ENCODE results near the gene PYROXD2. TPM values are rescaled to one million over a fixed set of nuclear protein-coding genes. Genes with fewer than 3 reads are reported as not detected.

Gene PYROXD2
- total and polyA plus RNA-seq, 10 of the 15 experiments (the other 5 are each of a cell fraction or from before 2014, with no cell fraction given) = 4.8 to 15.8 (median 11.1) TPM

- Histone ChIP-seq H3K27me3 (replicated peaks in 1 of 2; ENCODE audit: control insufficient read depth in 2 of 2, insufficient read depth in 2 of 2, low read length in 1 of 2) (no peaks in the 10 kb centered on the region), H3K79me2 (ENCODE audit: control insufficient read depth, insufficient read depth, low read length) (no peaks in the 10 kb centered on the region), H3K4me2 (ENCODE audit: control insufficient read depth, insufficient read depth) (peak overlapping the region; percentile 74), H3K4me3 (no peak overlapping the region), H3K9me3 (replicated peaks; ENCODE audit: control insufficient read depth, insufficient read depth, low read length) (peaks cover 13% of the 10 kb centered on the region), H4K20me1 (ENCODE audit: control insufficient read depth, insufficient read depth) (no peaks in the 10 kb centered on the region), H2AFZ (ENCODE audit: control insufficient read depth, low read depth, low read length) (peak overlapping the region; percentile 52), H3K36me3 (ENCODE audit: control insufficient read depth in 2 of 2, insufficient read depth in 2 of 2, low read length in 1 of 2) (no peaks in the 10 kb centered on the region), H3K9ac (ENCODE audit: control insufficient read depth, insufficient read depth, low read length) (no peak overlapping the region), H3K27ac (ENCODE audit: control insufficient read depth, insufficient read depth) (no peak overlapping the region), H3K4me1 (ENCODE audit: control insufficient read depth, insufficient read depth, low read length) (peaks cover 5% of the 10 kb centered on the region; the same call in 1 of the 2 replicates)
- CTCF ChIA-PET = interaction anchor here (1.0 kb wide), 1 partner anchor 13 kb away, joined by 3 read pairs; no protein-coding TSS in a partner anchor
- no peak for DNase-seq (ENCODE audit: low read depth, low spot score)
- no TSS peak for BruUV-seq (replicated peaks)
- peak; percentile 80 for ATAC-seq
- intact Hi-C loops (cut with micrococcal nuclease; ENCODE audit: unreplicated experiment) = no loop called here
- in situ Hi-C loops (cut with MboI) = no loop called here
- SMC1A ChIA-PET (ENCODE audit: uncharacterized antibody, unreplicated experiment) = interaction anchor here (0.9 to 1.6 kb wide), 2 partner anchors 9 to 19 kb away, joined by 4 to 5 read pairs; no protein-coding TSS in a partner anchor
- FAIRE-seq = no peak
- POLR2A ChIA-PET = interaction anchor here (0.5 to 0.8 kb wide), 2 partner anchors 9 to 1757 kb away, joined by 4 to 5 read pairs; no protein-coding TSS in a partner anchor
- TF ChIP-seq NFYA (IDR thresholded peaks at IDR 0.05; ENCODE audit: borderline replicate concordance, low read depth, low read length) (no peak), RAD51 (IDR thresholded peaks at IDR 0.05) (no peak), MEF2A (IDR thresholded peaks at IDR 0.05; ENCODE audit: insufficient read depth, low read depth, low read length) (no peak), MEF2B (IDR thresholded peaks at IDR 0.05; ENCODE audit: partially characterized antibody, poor library complexity, severe bottlenecking) (peak; percentile 77)
- RAD21 ChIA-PET (ENCODE audit: unreplicated experiment) = interaction anchor here (1.3 kb wide), 1 partner anchor 9 kb away, joined by 3 read pairs; no protein-coding TSS in a partner anchor
- 8% methylated on average over 9 of the region's 9 CpGs for WGBS (ENCODE audit: insufficient coverage, insufficient replicate concordance, low lambda C conversion rate, missing lambda C conversion rate)
Observed at GRCh38 chr10:98349508-98349922, 65.5 kb downstream of the PYROXD2 start.

- no peak overlapping the region for H3K27ac ChIP-seq (ENCODE audit: control insufficient read depth, insufficient read depth)
- H3K9ac ChIP-seq (ENCODE audit: control insufficient read depth, insufficient read depth, low read length) = no peak overlapping the region
- FAIRE-seq = no peak
- intact Hi-C loops (cut with micrococcal nuclease; ENCODE audit: unreplicated experiment) (no loop called here), in situ Hi-C loops (cut with MboI) (no loop called here)
- H3K36me3 ChIP-seq (ENCODE audit: control insufficient read depth in 2 of 2, insufficient read depth in 2 of 2, low read length in 1 of 2) = no peaks in the 10 kb centered on the region
- no peak for DNase-seq (ENCODE audit: low read depth, low spot score)
- H3K9me3 ChIP-seq (replicated peaks; ENCODE audit: control insufficient read depth, insufficient read depth, low read length) = peaks cover 13% of the 10 kb centered on the region
- H3K79me2 ChIP-seq (ENCODE audit: control insufficient read depth, insufficient read depth, low read length) = no peaks in the 10 kb centered on the region
- H3K4me1 ChIP-seq (ENCODE audit: control insufficient read depth, insufficient read depth, low read length) = peaks cover 5% of the 10 kb centered on the region; the same call in 1 of the 2 replicates
- TF ChIP-seq NKRF (conservative IDR thresholded peaks at IDR 0.05) (no peak), BRCA1 (IDR thresholded peaks at IDR 0.05; ENCODE audit: low read depth, low read length) (no peak), ZBTB40 (IDR thresholded peaks at IDR 0.05; ENCODE audit: borderline replicate concordance) (no peak), YY1 (IDR thresholded peaks at IDR 0.05; ENCODE audit: low read depth, low read length) (no peak), WRNIP1 (IDR thresholded peaks at IDR 0.05; ENCODE audit: borderline replicate concordance, low read depth, low read length) (no peak), FOS (IDR thresholded peaks at IDR 0.05; ENCODE audit: borderline replicate concordance, extremely low read depth, insufficient read length) (no peak), ZZZ3 (IDR thresholded peaks at IDR 0.05; ENCODE audit: control insufficient read depth, insufficient read length, low read depth) (no peak)
- no peak overlapping the region for H3K4me2 ChIP-seq (ENCODE audit: control insufficient read depth, insufficient read depth)
- SMC1A ChIA-PET (ENCODE audit: uncharacterized antibody, unreplicated experiment) = no interaction called here
- POLR2A ChIA-PET = no interaction called here
- H2AFZ ChIP-seq (ENCODE audit: control insufficient read depth, low read depth, low read length) = no peak overlapping the region
- no peaks in the 10 kb centered on the region for H4K20me1 ChIP-seq (ENCODE audit: control insufficient read depth, insufficient read depth)
- CTCF ChIA-PET = no interaction called here
- no TSS peak for BruUV-seq (replicated peaks)
- no peaks in the 10 kb centered on the region for H3K27me3 ChIP-seq (replicated peaks in 1 of 2; ENCODE audit: control insufficient read depth in 2 of 2, insufficient read depth in 2 of 2, low read length in 1 of 2)
- ATAC-seq = no peak
- WGBS (ENCODE audit: insufficient coverage, insufficient replicate concordance, low lambda C conversion rate, missing lambda C conversion rate) = 48% methylated on average over 6 of the region's 6 CpGs
- H3K4me3 ChIP-seq = no peak overlapping the region
- RAD21 ChIA-PET (ENCODE audit: unreplicated experiment) = no interaction called here
Observed at GRCh38 chr10:98346847-98347246, 68.1 kb downstream of the PYROXD2 start.

Measured in GM12878 (cell line).